Measurements from ENCODE around the gene PCDHB11.
"Not testable (repeated sequence)": the region's sequence is repeated elsewhere in the genome, so short reads cannot be mapped to it uniquely, and the experiment has no call there.

DNA sequence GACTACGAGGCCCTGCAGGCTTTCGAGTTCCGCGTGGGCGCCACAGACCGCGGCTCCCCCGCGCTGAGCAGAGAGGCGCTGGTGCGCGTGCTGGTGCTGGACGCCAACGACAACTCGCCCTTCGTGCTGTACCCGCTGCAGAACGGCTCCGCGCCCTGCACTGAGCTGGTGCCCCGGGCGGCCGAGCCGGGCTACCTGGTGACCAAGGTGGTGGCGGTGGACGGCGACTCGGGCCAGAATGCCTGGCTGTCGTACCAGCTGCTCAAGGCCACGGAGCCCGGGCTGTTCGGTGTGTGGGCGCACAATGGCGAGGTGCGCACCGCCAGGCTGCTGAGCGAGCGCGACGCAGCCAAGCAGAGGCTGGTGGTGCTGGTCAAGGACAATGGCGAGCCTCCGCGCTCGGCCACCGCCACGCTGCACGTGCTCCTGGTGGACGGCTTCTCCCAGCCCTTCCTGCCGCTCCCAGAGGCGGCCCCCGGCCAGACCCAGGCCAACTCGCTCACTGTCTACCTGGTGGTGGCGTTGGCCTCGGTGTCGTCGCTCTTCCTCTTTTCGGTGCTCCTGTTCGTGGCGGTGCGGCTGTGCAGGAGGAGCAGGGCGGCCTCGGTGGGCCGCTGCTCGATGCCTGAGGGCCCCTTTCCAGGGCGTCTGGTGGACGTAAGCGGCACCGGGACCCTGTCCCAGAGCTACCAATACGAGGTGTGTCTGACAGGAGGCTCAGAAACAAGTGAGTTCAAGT lies 15.1 kb upstream of the PCDHB11 start:
- TF ChIP-seq, protein P1, sequence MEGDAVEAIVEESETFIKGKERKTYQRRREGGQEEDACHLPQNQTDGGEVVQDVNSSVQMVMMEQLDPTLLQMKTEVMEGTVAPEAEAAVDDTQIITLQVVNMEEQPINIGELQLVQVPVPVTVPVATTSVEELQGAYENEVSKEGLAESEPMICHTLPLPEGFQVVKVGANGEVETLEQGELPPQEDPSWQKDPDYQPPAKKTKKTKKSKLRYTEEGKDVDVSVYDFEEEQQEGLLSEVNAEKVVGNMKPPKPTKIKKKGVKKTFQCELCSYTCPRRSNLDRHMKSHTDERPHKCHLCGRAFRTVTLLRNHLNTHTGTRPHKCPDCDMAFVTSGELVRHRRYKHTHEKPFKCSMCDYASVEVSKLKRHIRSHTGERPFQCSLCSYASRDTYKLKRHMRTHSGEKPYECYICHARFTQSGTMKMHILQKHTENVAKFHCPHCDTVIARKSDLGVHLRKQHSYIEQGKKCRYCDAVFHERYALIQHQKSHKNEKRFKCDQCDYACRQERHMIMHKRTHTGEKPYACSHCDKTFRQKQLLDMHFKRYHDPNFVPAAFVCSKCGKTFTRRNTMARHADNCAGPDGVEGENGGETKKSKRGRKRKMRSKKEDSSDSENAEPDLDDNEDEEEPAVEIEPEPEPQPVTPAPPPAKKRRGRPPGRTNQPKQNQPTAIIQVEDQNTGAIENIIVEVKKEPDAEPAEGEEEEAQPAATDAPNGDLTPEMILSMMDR (IDR thresholded peaks at IDR 0.05) = not testable (repeated sequence)
- TF ChIP-seq POLR2A (IDR thresholded peaks at IDR 0.05) = not testable (repeated sequence)

Measured in upper lobe of left lung (tissue), 4 donors.